Osteoblast (primary cell): ENCODE data around the gene HOXB13. TPM values are rescaled to one million over a fixed set of nuclear protein-coding genes. Genes with fewer than 3 reads are reported as not detected.

Source experiments
- DNase-seq: peaks from one replicate; pipeline ENCODE4 v3.0.0; 2011; ENCODE audit warnings: low spot score, mixed read lengths; ENCODE audit not compliant: insufficient read length; ENCODE audit errors: missing footprints
- H2AFZ ChIP-seq: 2 replicates; pipeline ENCODE4 v1.6.0; 2011; ENCODE audit warnings: mild to moderate bottlenecking, low read length
- H3K27ac ChIP-seq: 2 replicates; pipeline ENCODE4 v1.5.1; 2011; ENCODE audit warnings: mild to moderate bottlenecking, low read depth, low read length, moderate library complexity
- H3K27me3 ChIP-seq: 2 replicates; pipeline ENCODE4 v1.6.0; 2012; ENCODE audit warnings: mild to moderate bottlenecking, control low read depth, inconsistent platforms, low read length, moderate library complexity; ENCODE audit not compliant: insufficient read depth
- H3K36me3 ChIP-seq: 2 replicates; pipeline ENCODE4 v1.5.1; 2011; ENCODE audit warnings: mild to moderate bottlenecking, low read length, control low read depth, moderate library complexity; ENCODE audit not compliant: insufficient read depth
- H3K4me1 ChIP-seq: 2 replicates; pipeline ENCODE4 v1.5.1; 2011; ENCODE audit warnings: mild to moderate bottlenecking, low read length, control low read depth, moderate library complexity; ENCODE audit not compliant: insufficient read depth
- H3K4me2 ChIP-seq: 2 replicates; pipeline ENCODE4 v1.6.0; 2011; ENCODE audit warnings: mild to moderate bottlenecking, low read length; ENCODE audit not compliant: insufficient read depth
- H3K4me3 ChIP-seq: fragments of 200-600 bp; sonication (generic); 3 replicates; pipeline ENCODE4 v1.5.1; 2012; ENCODE audit warnings: mild to moderate bottlenecking, low read length, inconsistent platforms; ENCODE audit not compliant: insufficient read depth
- H3K79me2 ChIP-seq: 2 replicates; pipeline ENCODE4 v1.6.0; 2012; ENCODE audit warnings: mild to moderate bottlenecking, low read length, control low read depth, inconsistent platforms; ENCODE audit not compliant: insufficient read depth
- H3K9me3 ChIP-seq: 2 replicates; pipeline ENCODE4 v1.5.1; 2011; ENCODE audit warnings: low read depth, low read length, control low read depth
- H4K20me1 ChIP-seq: 2 replicates; pipeline ENCODE4 v1.6.0; 2012; ENCODE audit warnings: mild to moderate bottlenecking, low read length, control low read depth; ENCODE audit not compliant: insufficient read depth
- total RNA-seq: library from RNA; depleted of rRNA; stranded (reverse); fragments of >200 nt; gene quantifications from 2 replicates; pipeline ENCODE4 v1.2.3, GENCODE V29; 2012
- TF ChIP-seq, protein P1 (sequence below): IDR thresholded peaks from 2 replicates; pipeline ENCODE4 v1.5.1; 2011; ENCODE audit warnings: mild to moderate bottlenecking, low read depth, low read length, moderate library complexity; ENCODE audit errors: extremely low read depth

Gene HOXB13
- total RNA-seq, 1 donor: not detected

GRCh38 chr17:48692049-48692448 is 36.5 kb downstream of the HOXB13 start:
- H3K27ac ChIP-seq: no peak overlapping the region
- no peaks in the 10 kb centered on the region for H3K9me3 ChIP-seq
- peaks cover 1% of the 10 kb centered on the region for H3K27me3 ChIP-seq
- no peaks in the 10 kb centered on the region for H3K79me2 ChIP-seq
- no peaks in the 10 kb centered on the region for H3K36me3 ChIP-seq
- TF ChIP-seq, protein P1, sequence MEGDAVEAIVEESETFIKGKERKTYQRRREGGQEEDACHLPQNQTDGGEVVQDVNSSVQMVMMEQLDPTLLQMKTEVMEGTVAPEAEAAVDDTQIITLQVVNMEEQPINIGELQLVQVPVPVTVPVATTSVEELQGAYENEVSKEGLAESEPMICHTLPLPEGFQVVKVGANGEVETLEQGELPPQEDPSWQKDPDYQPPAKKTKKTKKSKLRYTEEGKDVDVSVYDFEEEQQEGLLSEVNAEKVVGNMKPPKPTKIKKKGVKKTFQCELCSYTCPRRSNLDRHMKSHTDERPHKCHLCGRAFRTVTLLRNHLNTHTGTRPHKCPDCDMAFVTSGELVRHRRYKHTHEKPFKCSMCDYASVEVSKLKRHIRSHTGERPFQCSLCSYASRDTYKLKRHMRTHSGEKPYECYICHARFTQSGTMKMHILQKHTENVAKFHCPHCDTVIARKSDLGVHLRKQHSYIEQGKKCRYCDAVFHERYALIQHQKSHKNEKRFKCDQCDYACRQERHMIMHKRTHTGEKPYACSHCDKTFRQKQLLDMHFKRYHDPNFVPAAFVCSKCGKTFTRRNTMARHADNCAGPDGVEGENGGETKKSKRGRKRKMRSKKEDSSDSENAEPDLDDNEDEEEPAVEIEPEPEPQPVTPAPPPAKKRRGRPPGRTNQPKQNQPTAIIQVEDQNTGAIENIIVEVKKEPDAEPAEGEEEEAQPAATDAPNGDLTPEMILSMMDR: no peak
- no peak overlapping the region for H3K4me3 ChIP-seq
- no peak for DNase-seq
- H2AFZ ChIP-seq: no peak overlapping the region
- H3K4me1 ChIP-seq: no peaks in the 10 kb centered on the region
- no peaks in the 10 kb centered on the region for H4K20me1 ChIP-seq
- H3K4me2 ChIP-seq: no peak overlapping the region

DNA sequence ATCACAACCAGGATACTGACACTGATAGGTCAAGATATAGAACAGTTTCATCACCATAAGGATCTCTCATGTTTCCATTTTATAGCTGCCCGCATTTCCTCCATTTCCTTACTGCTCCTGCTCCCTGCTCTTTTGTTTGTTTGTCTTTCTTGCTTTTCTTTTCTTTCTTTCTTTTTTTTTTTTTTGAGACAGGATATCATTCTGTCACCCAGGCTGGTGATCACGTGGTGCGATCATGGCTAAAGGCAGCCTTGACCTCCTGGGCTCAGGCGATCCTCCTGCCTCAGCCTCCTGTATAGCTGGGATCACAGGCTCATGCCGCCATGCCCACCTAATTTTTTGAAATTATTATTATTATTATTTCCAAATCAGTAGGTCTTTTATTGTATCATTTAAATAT is 37.9 kb downstream of the HOXB13 start:
- Histone ChIP-seq H3K4me1 (no peaks in the 10 kb centered on the region), H2AFZ (no peak overlapping the region), H3K9me3 (no peaks in the 10 kb centered on the region), H3K36me3 (no peaks in the 10 kb centered on the region), H3K79me2 (no peaks in the 10 kb centered on the region), H3K27ac (no peak overlapping the region), H4K20me1 (no peaks in the 10 kb centered on the region), H3K4me2 (no peak overlapping the region), H3K27me3 (peaks cover 4% of the 10 kb centered on the region), H3K4me3 (no peak overlapping the region)
- no peak for DNase-seq
- TF ChIP-seq, protein P1: no peak

DNA sequence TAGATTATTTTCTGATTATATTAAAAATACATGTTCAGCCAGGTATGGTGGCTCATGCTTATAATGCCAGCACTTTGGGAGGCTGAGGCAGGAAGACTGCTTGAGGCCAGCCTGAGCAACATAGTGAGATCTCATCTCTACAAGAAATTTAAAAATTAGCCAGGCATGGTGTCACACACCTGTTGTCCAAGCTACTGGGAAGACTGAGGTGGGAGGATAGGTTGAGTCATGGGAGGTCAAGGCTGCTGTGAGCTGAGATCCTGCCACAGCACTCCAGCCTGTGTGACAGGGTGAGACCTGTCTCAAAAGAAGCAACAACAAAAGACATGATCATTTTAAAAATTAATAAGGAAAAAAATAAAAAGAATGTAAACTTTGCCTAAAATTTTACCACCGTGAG is 46.9 kb downstream of the HOXB13 start:
- Histone ChIP-seq H4K20me1 (no peaks in the 10 kb centered on the region), H3K9me3 (no peaks in the 10 kb centered on the region), H3K79me2 (no peaks in the 10 kb centered on the region), H3K4me3 (no peak overlapping the region), H3K36me3 (no peaks in the 10 kb centered on the region), H3K27me3 (peaks cover 24% of the 10 kb centered on the region), H3K4me2 (no peak overlapping the region), H3K4me1 (no peaks in the 10 kb centered on the region), H3K27ac (no peak overlapping the region), H2AFZ (no peak overlapping the region)
- DNase-seq: no peak
- TF ChIP-seq, protein P1: no peak

- Histone ChIP-seq H3K4me2 (no peak overlapping the region), H3K27ac (no peak overlapping the region), H3K27me3 (peaks cover 22% of the 10 kb centered on the region), H3K4me1 (no peaks in the 10 kb centered on the region), H4K20me1 (no peaks in the 10 kb centered on the region), H3K36me3 (no peaks in the 10 kb centered on the region), H3K4me3 (no peak overlapping the region), H3K9me3 (no peaks in the 10 kb centered on the region), H2AFZ (no peak overlapping the region), H3K79me2 (no peaks in the 10 kb centered on the region)
- TF ChIP-seq, protein P1: no peak
- no peak for DNase-seq
Observed at GRCh38 chr17:48679385-48680096, 49.0 kb downstream of the HOXB13 start.
